NT2/D1 (cell line): ENCODE measurements around the gene TTC23.

Experiments
- SUZ12 ChIP-seq: IDR thresholded peaks from 2 replicates; pipeline ENCODE4 v1.6.1; 2011; ENCODE audit not compliant: insufficient read length, insufficient read depth; ENCODE audit errors: extremely low read depth
- YY1 ChIP-seq: IDR thresholded peaks from 2 replicates; pipeline ENCODE4 v1.6.1; 2011; ENCODE audit not compliant: insufficient read length, insufficient read depth
- ZNF274 ChIP-seq: IDR thresholded peaks from 2 replicates; pipeline ENCODE4 v1.6.1; 2011; ENCODE audit warnings: mild to moderate bottlenecking, low read depth, low read length

DNA sequence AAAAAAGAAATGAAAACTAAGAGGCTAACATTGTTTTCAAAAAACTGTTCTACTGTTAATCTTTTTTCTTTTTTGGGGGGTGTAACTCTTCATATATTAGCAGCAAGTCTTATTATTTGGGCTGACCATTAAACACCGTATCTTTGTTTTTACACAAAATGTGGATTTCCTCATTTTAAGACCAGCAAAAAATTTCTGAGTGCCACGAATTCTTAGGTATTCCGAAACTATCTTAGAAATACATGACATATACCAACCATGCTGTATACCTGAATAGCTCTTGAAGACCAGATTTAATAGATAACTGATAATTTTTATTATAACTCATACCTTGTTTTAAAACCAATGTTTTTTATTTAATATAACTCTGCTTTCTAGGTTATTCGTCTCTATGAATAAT, 620 bp upstream of the TTC23 start:
- TF ChIP-seq ZNF274: no peak
- TF ChIP-seq SUZ12: no peak
- no peak for TF ChIP-seq YY1
